HCT116 (cell line): ENCODE measurements around the gene STARD8.

Source experiments
- EGR1 ChIP-seq: IDR thresholded peaks from 2 replicates; pipeline ENCODE4 v1.6.1; 2012; ENCODE audit warnings: low read depth
- ELF1 ChIP-seq: IDR thresholded peaks from 2 replicates; pipeline ENCODE4 v1.6.1; 2012; ENCODE audit warnings: low read depth, borderline replicate concordance
- EZH2 ChIP-seq: fragments of 200-600 bp; sonication (generic); IDR thresholded peaks from 2 replicates; pipeline ENCODE4 v1.6.1; 2017; ENCODE audit warnings: antibody characterized with exemption, mixed run types
- EZH2phosphoT487 ChIP-seq: fragments of 200-600 bp; IDR thresholded peaks from 2 replicates; pipeline ENCODE4 v1.6.1; 2018; ENCODE audit warnings: antibody characterized with exemption, borderline replicate concordance
- POLR2A ChIP-seq: IDR thresholded peaks from 2 replicates; pipeline ENCODE4 v1.7.0; 2011; ENCODE audit warnings: borderline replicate concordance; ENCODE audit not compliant: insufficient read depth, insufficient read length; ENCODE audit errors: extremely low read depth
- POLR2AphosphoS5 ChIP-seq: IDR thresholded peaks from 2 replicates; pipeline ENCODE4 v1.6.1; 2011; ENCODE audit warnings: mild to moderate bottlenecking, low read depth, low read length, moderate library complexity
- RAD21 ChIP-seq: IDR thresholded peaks from 2 replicates; pipeline ENCODE4 v1.6.1; 2012; ENCODE audit warnings: low read depth, mild to moderate bottlenecking
- TCF7L2 ChIP-seq: IDR thresholded peaks from 2 replicates; pipeline ENCODE4 v1.7.0; 2011; ENCODE audit warnings: borderline replicate concordance, inconsistent platforms; ENCODE audit not compliant: insufficient read depth, insufficient read length; ENCODE audit errors: extremely low read depth
- ZNF274 ChIP-seq: fragments of 200-500 bp; sonication (Bioruptor generic); IDR thresholded peaks from 2 replicates; pipeline ENCODE4 v1.6.1; 2014; ENCODE audit warnings: mild to moderate bottlenecking, low read depth, low read length, inconsistent platforms
- TF ChIP-seq, protein P1 (sequence below), 3 experiments: fragments of 200-600 bp in 1 of 3; sonication (generic) in 1 of 3; IDR thresholded peaks in 2 of 3; conservative IDR thresholded peaks in 1 of 3; 2 replicates each; pipeline ENCODE4 v1.5.1; 2012 to 2017; ENCODE audit warnings: low read depth in 2 of 3, low read length in 2 of 3, antibody characterized with exemption in 1 of 3, borderline replicate concordance in 1 of 3, control low read depth in 1 of 3, mild to moderate bottlenecking in 1 of 3, mixed read lengths in 1 of 3, mixed run types in 1 of 3, moderate library complexity in 1 of 3; ENCODE audit not compliant: insufficient read depth in 1 of 3
- TF ChIP-seq, protein P2 (sequence below): IDR thresholded peaks from 2 replicates; pipeline ENCODE4 v1.6.1; 2012
- TF ChIP-seq, protein P3 (sequence below): IDR thresholded peaks from 2 replicates; pipeline ENCODE4 v1.6.1; 2012; ENCODE audit warnings: low read depth

DNA sequence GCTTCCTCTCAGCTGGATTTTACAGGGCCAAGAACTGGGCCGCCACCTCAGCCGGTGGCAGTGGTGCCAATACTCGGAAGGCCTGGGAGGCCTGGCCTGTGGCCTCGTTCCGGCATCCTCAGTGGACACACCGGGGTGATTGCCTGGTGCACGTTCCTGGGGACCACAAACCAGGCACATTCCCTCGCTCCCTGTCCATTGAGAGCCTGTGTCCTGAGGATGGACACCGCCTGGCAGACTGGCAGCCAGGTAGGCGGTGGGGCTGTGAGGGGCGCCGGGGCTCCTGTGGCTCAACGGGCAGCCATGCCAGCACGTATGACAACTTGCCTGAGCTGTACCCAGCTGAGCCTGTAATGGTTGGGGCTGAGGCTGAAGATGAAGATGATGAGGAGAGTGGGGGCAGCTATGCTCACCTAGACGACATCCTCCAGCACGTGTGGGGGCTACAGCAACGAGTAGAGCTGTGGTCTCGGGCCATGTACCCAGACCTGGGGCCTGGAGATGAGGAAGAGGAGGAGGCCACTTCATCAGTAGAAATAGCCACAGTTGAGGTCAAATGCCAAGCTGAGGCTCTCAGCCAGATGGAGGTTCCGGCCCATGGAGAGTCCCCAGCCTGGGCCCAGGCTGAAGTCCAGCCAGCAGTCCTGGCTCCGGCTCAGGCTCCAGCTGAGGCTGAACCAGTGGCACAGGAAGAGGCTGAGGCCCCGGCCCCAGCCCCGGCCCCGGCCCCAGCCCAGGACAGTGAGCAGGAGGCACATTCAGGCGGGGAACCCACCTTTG, 70.4 kb downstream of the STARD8 start:
- TF ChIP-seq, protein P1, sequence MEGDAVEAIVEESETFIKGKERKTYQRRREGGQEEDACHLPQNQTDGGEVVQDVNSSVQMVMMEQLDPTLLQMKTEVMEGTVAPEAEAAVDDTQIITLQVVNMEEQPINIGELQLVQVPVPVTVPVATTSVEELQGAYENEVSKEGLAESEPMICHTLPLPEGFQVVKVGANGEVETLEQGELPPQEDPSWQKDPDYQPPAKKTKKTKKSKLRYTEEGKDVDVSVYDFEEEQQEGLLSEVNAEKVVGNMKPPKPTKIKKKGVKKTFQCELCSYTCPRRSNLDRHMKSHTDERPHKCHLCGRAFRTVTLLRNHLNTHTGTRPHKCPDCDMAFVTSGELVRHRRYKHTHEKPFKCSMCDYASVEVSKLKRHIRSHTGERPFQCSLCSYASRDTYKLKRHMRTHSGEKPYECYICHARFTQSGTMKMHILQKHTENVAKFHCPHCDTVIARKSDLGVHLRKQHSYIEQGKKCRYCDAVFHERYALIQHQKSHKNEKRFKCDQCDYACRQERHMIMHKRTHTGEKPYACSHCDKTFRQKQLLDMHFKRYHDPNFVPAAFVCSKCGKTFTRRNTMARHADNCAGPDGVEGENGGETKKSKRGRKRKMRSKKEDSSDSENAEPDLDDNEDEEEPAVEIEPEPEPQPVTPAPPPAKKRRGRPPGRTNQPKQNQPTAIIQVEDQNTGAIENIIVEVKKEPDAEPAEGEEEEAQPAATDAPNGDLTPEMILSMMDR (IDR thresholded peaks at IDR 0.05 in 2 of 3, conservative IDR thresholded peaks at IDR 0.05 in 1 of 3; ENCODE audit: borderline replicate concordance in 1 of 3, insufficient read depth in 1 of 3, low read depth in 2 of 3, low read length in 2 of 3): no peak
- no peak for TF ChIP-seq POLR2A
- TF ChIP-seq RAD21: no peak
- no peak for TF ChIP-seq TCF7L2
- TF ChIP-seq EZH2phosphoT487: no peak
- no peak for TF ChIP-seq POLR2AphosphoS5
- no peak for TF ChIP-seq ZNF274
- no peak for TF ChIP-seq EZH2
- TF ChIP-seq, protein P2, sequence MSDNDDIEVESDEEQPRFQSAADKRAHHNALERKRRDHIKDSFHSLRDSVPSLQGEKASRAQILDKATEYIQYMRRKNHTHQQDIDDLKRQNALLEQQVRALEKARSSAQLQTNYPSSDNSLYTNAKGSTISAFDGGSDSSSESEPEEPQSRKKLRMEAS: no peak
- TF ChIP-seq, protein P3, sequence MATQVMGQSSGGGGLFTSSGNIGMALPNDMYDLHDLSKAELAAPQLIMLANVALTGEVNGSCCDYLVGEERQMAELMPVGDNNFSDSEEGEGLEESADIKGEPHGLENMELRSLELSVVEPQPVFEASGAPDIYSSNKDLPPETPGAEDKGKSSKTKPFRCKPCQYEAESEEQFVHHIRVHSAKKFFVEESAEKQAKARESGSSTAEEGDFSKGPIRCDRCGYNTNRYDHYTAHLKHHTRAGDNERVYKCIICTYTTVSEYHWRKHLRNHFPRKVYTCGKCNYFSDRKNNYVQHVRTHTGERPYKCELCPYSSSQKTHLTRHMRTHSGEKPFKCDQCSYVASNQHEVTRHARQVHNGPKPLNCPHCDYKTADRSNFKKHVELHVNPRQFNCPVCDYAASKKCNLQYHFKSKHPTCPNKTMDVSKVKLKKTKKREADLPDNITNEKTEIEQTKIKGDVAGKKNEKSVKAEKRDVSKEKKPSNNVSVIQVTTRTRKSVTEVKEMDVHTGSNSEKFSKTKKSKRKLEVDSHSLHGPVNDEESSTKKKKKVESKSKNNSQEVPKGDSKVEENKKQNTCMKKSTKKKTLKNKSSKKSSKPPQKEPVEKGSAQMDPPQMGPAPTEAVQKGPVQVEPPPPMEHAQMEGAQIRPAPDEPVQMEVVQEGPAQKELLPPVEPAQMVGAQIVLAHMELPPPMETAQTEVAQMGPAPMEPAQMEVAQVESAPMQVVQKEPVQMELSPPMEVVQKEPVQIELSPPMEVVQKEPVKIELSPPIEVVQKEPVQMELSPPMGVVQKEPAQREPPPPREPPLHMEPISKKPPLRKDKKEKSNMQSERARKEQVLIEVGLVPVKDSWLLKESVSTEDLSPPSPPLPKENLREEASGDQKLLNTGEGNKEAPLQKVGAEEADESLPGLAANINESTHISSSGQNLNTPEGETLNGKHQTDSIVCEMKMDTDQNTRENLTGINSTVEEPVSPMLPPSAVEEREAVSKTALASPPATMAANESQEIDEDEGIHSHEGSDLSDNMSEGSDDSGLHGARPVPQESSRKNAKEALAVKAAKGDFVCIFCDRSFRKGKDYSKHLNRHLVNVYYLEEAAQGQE: no peak
- no peak for TF ChIP-seq ELF1
- TF ChIP-seq EGR1: no peak
